Measurements from ENCODE around the gene PCDHB16.
"Not testable (repeated sequence)": the region's sequence is repeated elsewhere in the genome, so short reads cannot be mapped to it uniquely, and the experiment has no call there.

The PCDHB16 gene

DNA sequence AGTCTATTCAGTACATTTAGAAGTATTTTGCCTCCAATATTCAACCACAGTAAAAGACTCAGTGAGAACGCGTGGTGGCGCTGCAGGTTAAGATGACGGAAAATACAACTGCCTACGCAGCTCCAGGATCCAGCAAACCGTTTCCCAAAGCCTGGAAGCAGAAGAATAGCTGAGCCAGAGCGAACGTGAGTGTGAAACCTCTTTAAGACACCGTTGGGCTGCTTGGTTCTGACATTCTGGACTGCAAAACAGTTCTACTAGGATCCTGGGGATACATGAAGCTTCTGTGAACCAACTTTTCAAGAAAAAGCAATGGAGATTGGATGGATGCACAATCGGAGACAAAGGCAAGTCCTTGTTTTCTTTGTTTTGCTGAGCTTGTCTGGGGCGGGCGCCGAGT is at the start of gene PCDHB16:
TSS of gene PCDHB16 (plus strand) at position 140 of the 400 bp plus-strand sequence. CDS start at position 313, 173 bp downstream.
- no peak for DNase-seq (ENCODE audit: low read depth)

DNA sequence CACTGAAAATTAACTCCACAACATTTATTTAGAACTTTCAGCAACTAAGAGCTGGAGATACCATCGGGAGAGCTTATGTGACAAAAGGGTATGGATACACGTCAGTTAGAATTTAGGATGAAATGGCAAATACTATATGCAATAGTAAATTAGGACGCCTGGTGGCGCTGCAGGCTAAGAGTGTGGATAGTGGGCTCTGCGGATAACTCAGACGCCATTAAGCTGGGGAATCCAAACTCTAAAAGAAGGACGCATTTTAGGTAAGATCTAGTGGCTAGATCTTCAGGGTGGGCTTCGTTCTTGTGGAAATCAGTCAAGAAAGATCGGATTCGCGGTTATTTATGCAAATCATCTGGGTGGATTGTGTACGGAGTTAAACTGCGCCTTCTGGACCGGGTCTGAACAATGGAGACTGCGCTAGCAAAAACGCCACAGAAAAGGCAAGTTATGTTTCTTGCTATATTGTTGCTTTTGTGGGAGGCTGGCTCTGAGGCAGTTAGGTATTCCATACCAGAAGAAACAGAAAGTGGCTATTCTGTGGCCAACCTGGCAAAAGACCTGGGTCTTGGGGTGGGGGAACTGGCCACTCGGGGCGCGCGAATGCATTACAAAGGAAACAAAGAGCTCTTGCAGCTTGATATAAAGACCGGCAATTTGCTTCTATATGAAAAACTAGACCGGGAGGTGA is 47.0 kb upstream of the PCDHB16 start, which contains the start of gene PCDHB5:
TSS of gene PCDHB5 (plus strand) at position 177 of the 688 bp plus-strand sequence. CDS start at position 406, 229 bp downstream.
- no peak for DNase-seq (ENCODE audit: low read depth)

DNA sequence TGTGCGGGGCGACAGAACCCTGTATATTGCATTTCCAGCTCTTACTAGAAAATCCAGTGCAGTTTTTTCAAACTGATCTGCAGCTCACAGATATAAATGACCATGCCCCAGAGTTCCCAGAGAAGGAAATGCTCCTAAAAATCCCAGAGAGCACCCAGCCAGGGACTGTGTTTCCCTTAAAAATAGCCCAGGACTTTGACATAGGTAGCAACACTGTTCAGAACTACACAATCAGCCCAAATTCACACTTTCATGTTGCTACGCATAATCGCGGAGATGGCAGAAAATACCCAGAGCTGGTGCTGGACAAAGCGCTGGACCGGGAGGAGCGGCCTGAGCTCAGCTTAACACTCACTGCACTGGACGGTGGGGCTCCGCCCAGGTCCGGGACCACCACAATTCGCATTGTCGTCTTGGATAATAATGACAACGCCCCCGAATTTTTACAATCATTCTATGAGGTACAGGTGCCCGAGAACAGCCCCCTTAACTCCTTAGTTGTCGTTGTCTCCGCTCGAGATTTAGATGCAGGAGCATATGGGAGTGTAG is 46.4 kb upstream of the PCDHB16 start:
- no peak for DNase-seq (ENCODE audit: low read depth)

DNA sequence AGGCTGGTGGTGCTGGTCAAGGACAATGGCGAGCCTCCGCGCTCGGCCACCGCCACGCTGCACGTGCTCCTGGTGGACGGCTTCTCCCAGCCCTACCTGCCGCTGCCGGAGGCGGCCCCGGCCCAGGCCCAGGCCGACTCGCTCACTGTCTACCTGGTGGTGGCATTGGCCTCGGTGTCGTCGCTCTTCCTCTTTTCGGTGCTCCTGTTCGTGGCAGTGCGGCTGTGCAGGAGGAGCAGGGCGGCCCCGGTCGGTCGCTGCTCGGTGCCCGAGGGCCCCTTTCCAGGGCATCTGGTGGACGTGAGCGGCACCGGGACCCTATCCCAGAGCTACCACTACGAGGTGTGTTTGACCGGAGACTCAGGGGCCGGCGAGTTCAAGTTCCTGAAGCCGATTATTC is 44.8 kb upstream of the PCDHB16 start:
- DNase-seq (ENCODE audit: low read depth) = not testable (repeated sequence)

DNA sequence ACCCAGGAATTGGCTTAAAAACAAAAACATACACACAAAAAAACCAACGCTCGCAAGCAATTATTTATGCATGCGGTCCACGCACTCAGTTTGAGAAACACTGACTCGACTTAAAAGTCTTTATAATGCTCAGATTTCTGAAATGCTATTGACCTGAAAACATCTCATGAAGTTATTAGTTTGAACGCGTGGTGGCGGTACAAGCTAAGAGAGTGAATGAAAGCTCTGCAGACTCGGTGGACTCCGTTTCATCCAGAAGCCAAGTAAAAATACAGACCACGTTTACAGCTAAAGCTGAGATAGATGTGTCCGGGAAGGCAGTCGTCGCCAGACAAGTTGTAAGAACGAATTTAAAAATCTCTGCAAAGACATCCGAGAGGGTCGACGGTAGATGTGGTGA is 32.4 kb upstream of the PCDHB16 start, which contains the start of gene PCDHB6:
TSS of gene PCDHB6 (plus strand) at position 246 of the 400 bp plus-strand sequence. CDS start 201 bp downstream, outside the sequence.
- no peak for DNase-seq (ENCODE audit: low read depth)

DNA sequence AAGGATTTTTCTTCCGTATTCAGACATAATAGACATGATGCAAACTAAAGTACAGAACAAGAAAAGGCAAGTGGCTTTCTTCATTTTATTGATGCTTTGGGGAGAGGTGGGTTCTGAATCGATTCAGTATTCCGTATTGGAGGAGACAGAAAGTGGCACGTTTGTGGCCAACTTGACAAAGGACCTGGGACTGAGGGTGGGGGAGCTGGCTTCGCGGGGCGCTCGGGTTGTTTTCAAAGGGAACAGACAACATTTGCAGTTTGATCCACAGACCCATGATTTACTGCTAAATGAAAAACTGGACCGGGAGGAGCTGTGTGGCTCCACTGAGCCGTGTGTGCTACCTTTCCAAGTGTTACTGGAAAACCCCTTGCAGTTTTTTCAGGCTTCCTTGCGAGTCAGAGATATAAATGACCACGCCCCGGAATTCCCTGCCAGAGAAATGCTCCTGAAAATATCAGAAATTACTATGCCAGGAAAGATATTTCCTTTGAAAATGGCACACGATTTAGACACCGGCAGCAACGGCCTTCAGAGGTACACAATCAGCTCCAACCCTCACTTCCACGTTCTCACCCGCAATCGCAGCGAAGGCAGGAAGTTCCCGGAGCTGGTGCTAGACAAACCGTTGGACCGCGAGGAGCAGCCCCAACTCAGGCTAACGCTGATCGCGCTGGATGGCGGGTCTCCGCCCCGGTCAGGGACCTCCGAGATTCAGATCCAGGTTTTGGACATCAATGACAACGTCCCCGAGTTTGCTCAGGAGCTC is 31.8 kb upstream of the PCDHB16 start:
- no peak for DNase-seq (ENCODE audit: low read depth)

DNA sequence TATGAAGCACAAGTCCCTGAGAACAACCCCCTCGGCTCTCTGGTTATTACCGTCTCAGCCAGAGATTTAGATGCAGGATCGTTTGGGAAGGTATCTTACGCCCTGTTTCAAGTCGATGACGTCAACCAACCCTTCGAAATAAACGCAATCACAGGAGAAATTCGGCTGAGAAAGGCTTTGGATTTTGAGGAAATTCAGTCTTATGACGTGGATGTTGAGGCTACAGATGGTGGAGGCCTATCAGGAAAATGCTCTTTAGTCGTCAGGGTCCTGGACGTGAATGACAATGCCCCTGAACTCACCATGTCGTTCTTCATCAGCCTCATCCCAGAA is 31.2 kb upstream of the PCDHB16 start:
- no peak for DNase-seq (ENCODE audit: low read depth)

DNA sequence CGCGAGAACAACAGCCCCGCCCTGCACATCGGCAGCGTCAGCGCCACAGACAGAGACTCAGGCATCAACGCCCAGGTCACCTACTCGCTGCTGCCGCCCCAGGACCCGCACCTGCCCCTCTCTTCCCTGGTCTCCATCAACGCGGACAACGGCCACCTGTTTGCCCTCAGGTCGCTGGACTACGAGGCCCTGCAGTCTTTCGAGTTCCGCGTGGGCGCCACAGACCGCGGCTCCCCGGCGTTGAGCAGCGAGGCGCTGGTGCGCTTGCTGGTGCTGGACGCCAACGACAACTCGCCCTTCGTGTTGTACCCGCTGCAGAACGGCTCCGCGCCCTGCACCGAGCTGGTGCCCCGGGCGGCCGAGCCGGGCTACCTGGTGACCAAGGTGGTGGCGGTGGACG is 30.6 kb upstream of the PCDHB16 start:
- DNase-seq (ENCODE audit: low read depth) = not testable (repeated sequence)

DNA sequence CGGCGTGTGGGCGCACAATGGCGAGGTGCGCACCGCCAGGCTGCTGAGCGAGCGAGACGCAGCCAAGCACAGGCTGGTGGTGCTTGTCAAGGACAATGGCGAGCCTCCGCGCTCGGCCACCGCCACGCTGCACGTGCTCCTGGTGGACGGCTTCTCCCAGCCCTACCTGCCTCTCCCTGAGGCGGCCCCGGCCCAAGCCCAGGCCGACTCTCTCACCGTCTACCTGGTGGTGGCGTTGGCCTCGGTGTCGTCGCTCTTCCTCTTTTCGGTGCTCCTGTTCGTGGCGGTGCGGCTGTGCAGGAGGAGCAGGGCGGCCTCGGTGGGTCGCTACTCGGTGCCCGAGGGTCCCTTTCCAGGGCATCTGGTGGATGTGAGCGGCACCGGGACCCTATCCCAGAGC is 30.1 kb upstream of the PCDHB16 start:
- not testable (repeated sequence) for DNase-seq (ENCODE audit: low read depth)

DNA sequence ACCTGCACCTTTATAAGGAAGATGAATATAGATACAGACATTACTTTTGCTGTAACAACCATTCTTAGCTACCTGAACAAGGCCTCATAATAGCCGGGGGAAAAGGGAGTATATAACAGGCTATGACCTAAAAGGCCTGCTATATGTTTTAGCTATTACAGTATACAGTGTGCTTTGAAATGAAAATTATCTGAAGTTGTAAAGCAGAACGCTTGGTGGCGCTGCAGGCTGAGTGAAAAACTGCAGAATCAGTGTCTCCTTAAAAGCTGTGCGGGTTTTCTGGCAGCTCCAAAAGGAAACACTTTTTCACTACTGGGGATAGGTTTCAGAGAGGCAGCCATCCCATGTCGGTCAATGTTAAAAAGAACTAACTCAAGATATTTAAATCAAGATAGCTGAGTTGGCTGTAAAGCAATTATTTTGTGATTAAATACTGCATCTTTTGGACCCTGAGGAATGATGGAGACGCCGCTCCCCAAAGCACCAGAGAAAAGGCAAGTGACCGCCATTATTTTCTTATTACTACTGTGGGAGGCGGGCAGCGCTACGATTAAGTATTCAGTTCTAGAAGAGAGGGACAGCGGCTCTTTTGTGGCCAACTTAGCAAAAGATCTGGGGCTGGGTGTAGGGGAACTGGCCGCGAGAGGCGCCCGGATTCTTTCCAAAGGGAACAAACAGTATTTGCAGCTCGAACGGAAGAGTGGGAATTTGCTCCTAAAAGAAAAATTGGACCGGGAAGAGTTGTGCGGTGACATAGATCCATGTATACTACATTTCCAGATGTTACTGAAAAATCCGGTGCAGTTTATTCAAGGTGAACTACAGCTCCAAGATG is 26.4 kb upstream of the PCDHB16 start:
- DNase-seq (ENCODE audit: low read depth) = no peak

DNA sequence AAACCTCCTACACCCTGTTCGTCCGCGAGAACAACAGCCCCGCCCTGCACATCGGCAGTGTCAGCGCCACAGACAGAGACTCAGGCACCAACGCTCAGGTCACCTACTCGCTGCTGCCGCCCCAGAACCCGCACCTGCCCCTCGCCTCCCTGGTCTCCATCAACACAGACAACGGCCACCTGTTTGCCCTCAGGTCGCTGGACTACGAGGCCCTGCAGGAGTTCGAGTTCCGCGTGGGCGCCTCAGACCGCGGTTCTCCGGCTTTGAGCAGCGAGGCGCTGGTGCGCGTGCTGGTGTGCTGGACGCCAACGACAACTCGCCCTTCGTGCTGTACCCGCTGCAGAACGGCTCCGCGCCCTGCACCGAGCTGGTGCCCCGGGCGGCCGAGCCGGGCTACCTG is 24.8 kb upstream of the PCDHB16 start:
- not testable (repeated sequence) for DNase-seq (ENCODE audit: low read depth)

DNA sequence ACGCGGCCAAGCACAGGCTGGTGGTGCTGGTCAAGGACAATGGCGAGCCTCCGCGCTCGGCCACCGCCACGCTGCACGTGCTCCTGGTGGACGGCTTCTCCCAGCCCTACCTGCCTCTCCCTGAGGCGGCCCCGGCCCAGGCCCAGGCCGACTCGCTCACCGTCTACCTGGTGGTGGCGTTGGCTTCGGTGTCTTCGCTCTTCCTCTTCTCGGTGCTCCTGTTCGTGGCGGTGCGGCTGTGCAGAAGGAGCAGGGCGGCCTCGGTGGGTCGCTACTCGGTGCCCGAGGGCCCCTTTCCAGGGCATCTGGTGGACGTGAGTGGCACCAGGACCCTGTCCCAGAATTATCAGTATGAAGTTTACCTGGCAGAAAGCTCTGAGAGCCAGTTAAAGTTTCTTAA is 24.3 kb upstream of the PCDHB16 start:
- not testable (repeated sequence) for DNase-seq (ENCODE audit: low read depth)

DNA sequence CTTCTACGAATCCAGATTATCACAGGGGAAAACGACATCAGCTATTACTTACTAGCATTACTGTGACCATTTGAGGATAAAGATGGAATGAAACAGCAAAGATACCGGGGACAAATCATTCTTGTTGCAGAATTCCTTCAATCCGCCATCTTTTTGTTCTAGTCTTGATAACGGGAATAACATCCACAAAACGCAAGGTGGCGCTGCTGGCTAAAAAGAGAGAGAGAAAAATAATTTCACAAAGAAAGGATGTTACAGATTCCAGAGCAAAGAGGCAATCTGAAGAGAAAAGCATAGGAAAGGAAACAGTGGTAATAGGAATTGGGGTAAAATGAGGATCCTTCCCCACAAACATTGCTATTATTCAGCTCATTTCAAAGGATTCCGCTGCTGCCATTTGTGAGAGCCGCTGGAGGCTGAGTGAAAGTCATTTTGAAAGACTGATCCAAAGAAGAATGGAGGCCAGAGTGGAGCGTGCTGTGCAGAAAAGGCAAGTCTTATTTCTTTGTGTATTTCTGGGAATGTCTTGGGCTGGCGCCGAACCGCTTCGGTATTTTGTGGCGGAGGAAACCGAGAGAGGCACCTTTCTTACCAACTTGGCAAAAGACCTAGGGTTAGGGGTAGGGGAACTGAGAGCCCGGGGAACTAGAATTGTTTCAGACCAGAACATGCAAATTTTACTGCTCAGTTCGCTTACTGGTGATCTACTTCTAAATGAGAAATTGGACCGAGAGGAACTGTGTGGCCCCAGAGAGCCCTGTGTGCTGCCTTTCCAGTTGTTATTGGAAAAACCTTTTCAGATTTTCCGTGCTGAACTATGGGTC is 9.6 kb upstream of the PCDHB16 start, which contains the start of gene PCDHB7:
TSS of gene PCDHB7 (plus strand) at position 264 of the 824 bp plus-strand sequence. CDS start at position 456, 192 bp downstream.
- no peak for DNase-seq (ENCODE audit: low read depth)

DNA sequence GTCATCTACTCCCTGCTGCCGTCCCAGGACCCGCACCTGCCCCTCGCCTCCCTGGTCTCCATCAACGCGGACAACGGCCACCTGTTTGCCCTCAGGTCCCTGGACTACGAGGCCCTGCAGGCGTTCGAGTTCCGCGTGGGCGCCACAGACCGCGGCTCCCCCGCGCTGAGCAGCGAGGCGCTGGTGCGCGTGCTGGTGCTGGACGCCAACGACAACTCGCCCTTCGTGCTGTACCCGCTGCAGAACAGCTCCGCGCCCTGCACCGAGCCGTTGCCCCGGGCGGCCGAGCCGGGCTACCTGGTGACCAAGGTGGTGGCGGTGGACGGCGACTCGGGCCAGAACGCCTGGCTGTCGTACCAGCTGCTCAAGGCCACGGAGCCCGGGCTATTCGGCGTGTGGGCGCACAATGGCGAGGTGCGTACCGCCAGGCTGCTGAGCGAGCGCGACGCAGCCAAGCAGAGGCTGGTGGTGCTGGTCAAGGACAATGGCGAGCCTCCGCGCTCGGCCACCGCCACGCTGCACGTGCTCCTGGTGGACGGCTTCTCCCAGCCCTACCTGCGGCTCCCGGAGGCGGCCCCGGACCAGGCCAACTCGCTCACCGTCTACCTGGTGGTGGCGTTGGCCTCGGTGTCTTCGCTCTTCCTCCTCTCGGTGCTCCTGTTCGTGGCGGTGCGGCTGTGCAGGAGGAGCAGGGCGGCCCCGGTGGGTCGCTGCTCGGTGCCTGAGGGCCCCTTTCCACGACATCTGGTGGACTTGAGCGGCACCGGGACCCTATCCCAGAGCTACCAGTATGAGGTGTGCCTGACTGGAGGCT is 7.7 kb upstream of the PCDHB16 start:
- DNase-seq (ENCODE audit: low read depth) = not testable (repeated sequence)

DNA sequence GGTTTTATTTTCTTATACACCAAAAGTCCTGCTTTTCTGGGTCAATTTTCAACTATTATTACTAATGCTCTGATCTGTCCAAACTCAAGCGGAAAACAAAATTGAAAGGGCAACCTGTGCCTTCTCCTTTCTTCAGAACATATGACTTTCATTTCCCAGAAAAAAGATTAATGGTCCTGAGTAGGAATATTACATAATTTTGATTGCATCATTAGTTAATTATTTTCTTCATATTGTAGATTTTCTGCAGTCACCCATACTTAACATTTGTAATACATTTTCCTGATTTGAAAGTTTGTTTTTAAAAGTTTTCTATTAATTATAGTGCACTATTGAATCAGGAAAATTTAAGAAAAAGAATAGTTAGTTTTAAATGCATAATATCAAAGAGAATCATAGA is 6.3 kb upstream of the PCDHB16 start:
- DNase-seq (ENCODE audit: low read depth) = no peak

DNA sequence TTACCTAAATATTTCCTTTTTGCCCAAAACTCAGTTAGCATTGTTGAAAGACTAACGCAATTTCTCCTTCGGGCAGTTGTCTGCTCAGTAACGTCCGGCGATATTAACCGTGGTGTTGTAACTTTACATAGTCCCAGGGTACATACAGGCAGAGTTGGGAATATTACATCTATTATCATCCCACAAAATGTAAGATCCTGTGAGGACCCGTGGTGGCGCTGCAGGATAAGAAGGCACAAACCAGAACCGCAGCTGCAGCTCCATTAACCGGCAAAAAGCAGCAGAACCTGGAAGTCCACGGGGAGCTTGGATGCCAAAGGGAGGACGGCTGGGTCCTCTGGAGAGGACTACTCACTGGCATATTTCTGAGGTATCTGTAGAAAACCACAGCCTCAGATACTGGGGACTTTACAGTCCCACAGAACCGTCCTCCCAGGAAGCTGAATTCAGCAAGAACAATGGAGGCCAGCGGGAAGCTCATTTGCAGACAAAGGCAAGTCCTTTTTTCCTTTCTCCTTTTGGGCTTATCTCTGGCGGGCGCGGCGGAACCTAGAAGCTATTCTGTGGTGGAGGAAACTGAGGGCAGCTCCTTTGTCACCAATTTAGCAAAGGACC is 4.5 kb upstream of the PCDHB16 start, which contains the start of gene PCDHB8:
TSS of gene PCDHB8 (plus strand) at position 214 of the 615 bp plus-strand sequence. CDS start at position 459, 245 bp downstream.
- not testable (repeated sequence) for DNase-seq (ENCODE audit: low read depth)

DNA sequence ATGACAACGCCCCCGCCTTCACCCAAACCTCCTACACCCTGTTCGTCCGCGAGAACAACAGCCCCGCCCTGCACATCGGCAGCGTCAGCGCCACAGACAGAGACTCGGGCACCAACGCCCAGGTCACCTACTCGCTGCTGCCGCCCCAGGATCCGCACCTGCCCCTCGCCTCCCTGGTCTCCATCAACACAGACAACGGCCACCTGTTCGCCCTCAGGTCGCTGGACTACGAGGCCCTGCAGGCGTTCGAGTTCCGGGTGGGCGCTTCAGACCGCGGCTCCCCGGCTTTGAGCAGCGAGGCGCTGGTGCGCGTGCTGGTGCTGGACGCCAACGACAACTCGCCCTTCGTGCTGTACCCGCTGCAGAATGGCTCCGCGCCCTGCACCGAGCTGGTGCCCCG is 2.8 kb upstream of the PCDHB16 start:
- not testable (repeated sequence) for DNase-seq (ENCODE audit: low read depth)

DNA sequence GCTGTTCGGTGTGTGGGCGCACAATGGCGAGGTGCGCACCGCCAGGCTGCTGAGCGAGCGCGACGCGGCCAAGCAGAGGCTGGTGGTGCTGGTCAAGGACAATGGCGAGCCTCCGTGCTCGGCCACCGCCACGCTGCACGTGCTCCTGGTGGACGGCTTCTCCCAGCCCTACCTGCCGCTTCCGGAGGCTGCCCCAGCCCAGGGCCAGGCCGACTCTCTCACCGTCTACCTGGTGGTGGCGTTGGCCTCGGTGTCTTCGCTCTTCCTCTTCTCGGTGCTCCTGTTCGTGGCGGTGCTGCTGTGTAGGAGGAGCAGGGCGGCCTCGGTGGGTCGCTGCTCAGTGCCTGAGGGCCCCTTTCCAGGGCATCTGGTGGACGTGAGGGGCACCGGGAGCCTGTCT is 2.3 kb upstream of the PCDHB16 start:
- not testable (repeated sequence) for DNase-seq (ENCODE audit: low read depth)

DNA sequence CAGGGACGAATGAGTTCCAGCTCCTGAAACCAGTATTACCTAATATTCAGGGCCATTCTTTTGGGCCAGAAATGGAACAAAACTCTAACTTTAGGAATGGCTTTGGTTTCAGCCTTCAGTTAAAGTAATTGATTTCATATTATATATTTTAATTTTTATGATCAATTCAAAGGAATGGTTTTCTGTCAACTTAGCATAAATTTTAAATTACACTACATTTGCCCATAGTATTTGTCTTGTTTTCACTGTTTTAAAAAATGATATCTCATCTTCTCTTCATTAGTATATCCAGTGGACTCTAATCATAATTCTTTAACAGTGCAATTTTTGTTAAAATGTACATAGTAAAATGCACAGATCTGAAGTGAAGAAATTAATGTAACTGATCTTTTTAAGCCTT is 1.9 kb upstream of the PCDHB16 start:
- DNase-seq (ENCODE audit: low read depth) = no peak

Data from stimulated activated CD8-positive, alpha-beta memory T cell treated with anti-CD3 and anti-CD28 coated beads, Interleukin-12 subunit alpha, Interleukin-12 subunit beta, amount 100 ng/mL, for 4 hours (primary cell).